ENCODE results near the gene WNT11.

Gene WNT11

GRCh38 chr11:76152086-76152681 is 54.1 kb downstream of the WNT11 start:
- DNase-seq = peak; percentile 96

GRCh38 chr11:76151556-76152085 is 54.7 kb downstream of the WNT11 start:
- DNase-seq = peak; percentile 53

- no peak for DNase-seq
These were observed 56.2 kb downstream of the WNT11 start for GRCh38 chr11:76150141-76150540.

GRCh38 chr11:76149713-76150112 is 56.6 kb downstream of the WNT11 start:
- DNase-seq = no peak

- peak; percentile 62 for DNase-seq
These were observed 57.2 kb downstream of the WNT11 start for GRCh38 chr11:76148941-76149613.

GRCh38 chr11:76148231-76148630 is 58.1 kb downstream of the WNT11 start:
- DNase-seq = peak; percentile 69

GRCh38 chr11:76147106-76147740 is 59.1 kb downstream of the WNT11 start:
- peak; percentile 46 for DNase-seq

- DNase-seq = no peak
These were observed 63.0 kb downstream of the WNT11 start for GRCh38 chr11:76143274-76143673.

GRCh38 chr11:76141901-76142588 is 64.3 kb downstream of the WNT11 start:
- DNase-seq = no peak

GRCh38 chr11:76140912-76141574 is 65.3 kb downstream of the WNT11 start:
- no peak for DNase-seq

- DNase-seq = no peak
These were observed 67.0 kb downstream of the WNT11 start for GRCh38 chr11:76139314-76139713.
